RWPE1 (cell line): Measurements from ENCODE around the gene NKX2-2.

ENCODE experiments used
- CTCF ChIA-PET: fragments of 350-600 bp; sonication (Branson Sonifier 250); formaldehyde crosslinking; extraction: SDS; loops from one replicate; lab custom pipeline; 2021; lab: Yijun Ruan, JAX
- POLR2A ChIA-PET: fragments of 400-600 bp; formaldehyde crosslinking; extraction: SDS; loops from one replicate; lab custom pipeline; 2020; ENCODE audit warnings: antibody characterized with exemption; ENCODE audit not compliant: low non-redundant PET; lab: Yijun Ruan, JAX
- DNase-seq: peaks from one replicate; pipeline ENCODE4 v3.0.0; 2012; ENCODE audit warnings: low spot score
- H3K27ac ChIP-seq: fragments of 450-650 bp; 2 replicates; pipeline ENCODE4 v1.5.1; 2017
- CTCF ChIP-seq: fragments of 450-650 bp; conservative IDR thresholded peaks from 2 replicates; pipeline ENCODE4 v1.5.1; 2017; ENCODE audit warnings: low read depth, mild to moderate bottlenecking

Gene NKX2-2

GRCh38 chr20:21514553-21515251 is 838 bp upstream of the NKX2-2 start:
- DNase-seq = no peak
- no peak overlapping the region for H3K27ac ChIP-seq
- ChIA-PET CTCF (interaction anchor here (0.6 to 3.2 kb wide), 2 partner anchors 10 to 90 kb away, joined by 5 to 12 read pairs; no protein-coding TSS in a partner anchor), POLR2A (no interaction called here)
- no peak for TF ChIP-seq CTCF

- POLR2A ChIA-PET = no interaction called here
- TF ChIP-seq CTCF = no peak
- CTCF ChIA-PET = no interaction called here
- H3K27ac ChIP-seq = no peak overlapping the region
- no peak for DNase-seq
Observed at GRCh38 chr20:21513181-21513663, 642 bp downstream of the NKX2-2 start.

- no peak overlapping the region for H3K27ac ChIP-seq
- CTCF ChIA-PET = no interaction called here
- POLR2A ChIA-PET = no interaction called here
- no peak for DNase-seq
- no peak for TF ChIP-seq CTCF
Observed at GRCh38 chr20:21512634-21513180, 1.2 kb downstream of the NKX2-2 start.

- CTCF ChIA-PET = no interaction called here
- DNase-seq = no peak
- POLR2A ChIA-PET = no interaction called here
- no peak for TF ChIP-seq CTCF
- H3K27ac ChIP-seq = no peak overlapping the region
Observed at GRCh38 chr20:21511850-21512633, 1.8 kb downstream of the NKX2-2 start.

- no peak overlapping the region for H3K27ac ChIP-seq
- DNase-seq = no peak
- TF ChIP-seq CTCF = no peak
- CTCF ChIA-PET = interaction anchor here (0.7 kb wide), 2 partner anchors 188 to 1109 kb away, joined by 3 to 4 read pairs; no protein-coding TSS in a partner anchor
- POLR2A ChIA-PET = no interaction called here
Observed at GRCh38 chr20:21511485-21511849, 2.4 kb downstream of the NKX2-2 start.
